Measurements from ENCODE around the gene CACNA1A. TPM values are rescaled to one million over a fixed set of nuclear protein-coding genes. Genes with fewer than 3 reads are reported as not detected.

CACNA1A gene
- total RNA-seq, 2 donors from 2014 or later = 0.34 to 0.37 TPM

- Mint-ChIP-seq H3K9me3 (no peaks in the 10 kb centered on the region), H3K4me1 (ENCODE audit: low read depth) (no peaks in the 10 kb centered on the region), H3K27ac (no peak overlapping the region), H3K36me3 (ENCODE audit: insufficient read depth in 2 of 2) (no peaks in the 10 kb centered on the region), H3K4me3 (no peak overlapping the region), H3K27me3 (ENCODE audit: low read depth) (peaks cover 7% of the 10 kb centered on the region)
- ATAC-seq (replicated peaks in 1 of 2) = no peak
- DNase-seq = no peak
Observed at GRCh38 chr19:13283871-13284270, 222.4 kb downstream of the CACNA1A start.

- H3K27ac Mint-ChIP-seq = no peak overlapping the region
- ATAC-seq (replicated peaks in 1 of 2) (no peak), DNase-seq (no peak)
- H3K36me3 Mint-ChIP-seq (ENCODE audit: insufficient read depth in 2 of 2) = no peaks in the 10 kb centered on the region
- H3K27me3 Mint-ChIP-seq (ENCODE audit: low read depth) = peaks cover 7% of the 10 kb centered on the region
- no peaks in the 10 kb centered on the region for H3K9me3 Mint-ChIP-seq
- H3K4me3 Mint-ChIP-seq = no peak overlapping the region
- H3K4me1 Mint-ChIP-seq (ENCODE audit: low read depth) = peaks cover 9% of the 10 kb centered on the region
Observed at GRCh38 chr19:13282486-13283065, 223.7 kb downstream of the CACNA1A start.

GRCh38 chr19:13281567-13282291, 224.6 kb downstream of the CACNA1A start:
- ATAC-seq (replicated peaks in 1 of 2) = no peak
- no peaks in the 10 kb centered on the region for H3K9me3 Mint-ChIP-seq
- H3K27ac Mint-ChIP-seq = no peak overlapping the region
- H3K4me3 Mint-ChIP-seq = no peak overlapping the region
- H3K4me1 Mint-ChIP-seq (ENCODE audit: low read depth) = peaks cover 12% of the 10 kb centered on the region
- peaks cover 7% of the 10 kb centered on the region for H3K27me3 Mint-ChIP-seq (ENCODE audit: low read depth)
- no peaks in the 10 kb centered on the region for H3K36me3 Mint-ChIP-seq (ENCODE audit: insufficient read depth in 2 of 2)
- no peak for DNase-seq

DNA sequence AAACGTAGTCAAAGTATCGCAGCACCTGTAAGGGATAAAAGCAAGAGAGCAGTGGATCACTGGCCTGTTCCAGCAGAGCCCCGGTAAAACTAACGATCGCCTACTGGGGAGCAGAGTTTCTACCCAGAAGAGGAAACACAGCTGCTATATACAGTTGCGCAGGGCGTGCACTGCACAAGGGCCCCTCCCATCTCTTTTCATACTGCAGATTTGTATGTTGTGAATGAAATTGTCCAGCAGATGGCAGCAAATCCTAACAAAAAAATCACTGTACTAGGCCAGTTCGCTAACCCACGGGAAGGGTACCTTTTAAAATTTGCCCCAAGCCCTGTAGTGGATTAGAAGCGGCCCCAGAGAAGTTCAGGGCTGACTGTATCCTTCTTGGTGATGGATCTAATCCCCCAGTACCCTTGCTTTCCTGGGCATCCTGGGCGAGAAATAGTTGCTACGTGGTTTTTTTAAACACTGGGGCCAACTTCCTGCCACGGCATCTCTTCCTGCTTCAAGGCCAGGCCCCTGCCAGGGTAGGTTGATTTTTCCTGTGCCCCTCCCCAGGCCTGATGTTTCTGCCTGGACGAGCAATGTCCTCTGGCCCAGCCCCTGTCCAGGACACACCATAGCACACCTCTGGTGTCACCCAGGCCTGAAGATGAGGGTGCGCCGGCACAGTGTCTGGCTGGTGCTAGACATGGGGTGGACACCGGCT, 229.0 kb downstream of the CACNA1A start:
- Mint-ChIP-seq H3K27me3 (ENCODE audit: low read depth) (peaks cover 7% of the 10 kb centered on the region), H3K4me1 (ENCODE audit: low read depth) (peaks cover 12% of the 10 kb centered on the region), H3K27ac (peak overlapping the region; percentile 81), H3K4me3 (peak overlapping the region; percentile 58 to 62), H3K9me3 (no peaks in the 10 kb centered on the region), H3K36me3 (ENCODE audit: insufficient read depth in 2 of 2) (no peaks in the 10 kb centered on the region)
- DNase-seq (peak; percentile 65 to 77), ATAC-seq (replicated peaks in 1 of 2) (peak; percentile 87 to 93)

GRCh38 chr19:13275016-13275722, 231.1 kb downstream of the CACNA1A start:
- H3K27ac Mint-ChIP-seq = no peak overlapping the region
- no peaks in the 10 kb centered on the region for H3K27me3 Mint-ChIP-seq (ENCODE audit: low read depth)
- peaks cover 12% of the 10 kb centered on the region for H3K4me1 Mint-ChIP-seq (ENCODE audit: low read depth)
- no peak for DNase-seq
- no peak for ATAC-seq (replicated peaks in 1 of 2)
- no peaks in the 10 kb centered on the region for H3K9me3 Mint-ChIP-seq
- no peak overlapping the region for H3K4me3 Mint-ChIP-seq
- no peaks in the 10 kb centered on the region for H3K36me3 Mint-ChIP-seq (ENCODE audit: insufficient read depth in 2 of 2)

DNA sequence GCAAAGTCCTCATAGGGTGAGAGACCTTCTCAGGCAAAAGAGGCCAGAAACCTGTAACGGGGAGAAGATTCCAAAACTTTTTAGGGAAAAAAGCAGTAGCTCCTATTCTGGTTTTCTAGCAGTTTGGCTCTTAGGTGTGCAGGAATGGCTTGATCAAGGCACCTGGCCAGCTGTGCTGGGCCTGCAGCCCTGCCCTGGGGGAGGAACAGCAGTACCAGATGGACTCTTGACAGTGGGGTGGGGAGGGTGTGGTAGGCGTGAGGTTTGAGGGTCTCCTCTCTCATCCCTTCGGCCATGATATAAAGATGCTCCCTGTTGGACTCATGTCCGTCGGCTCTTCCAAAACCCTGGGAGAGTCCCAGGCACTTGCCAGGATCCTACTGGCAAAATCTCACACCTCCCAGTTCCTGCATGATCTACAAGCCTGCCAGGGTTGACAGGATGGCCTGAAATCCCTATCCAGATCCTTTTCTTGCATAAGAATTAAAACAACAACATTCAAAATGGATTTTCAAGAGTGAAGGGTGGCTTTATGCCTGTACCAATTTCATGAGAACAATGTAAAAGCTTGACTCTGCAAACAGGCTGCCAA, 235.7 kb downstream of the CACNA1A start:
- no peaks in the 10 kb centered on the region for H3K9me3 Mint-ChIP-seq
- no peak overlapping the region for H3K27ac Mint-ChIP-seq
- ATAC-seq (replicated peaks in 1 of 2) (no peak), DNase-seq (no peak)
- no peak overlapping the region for H3K4me3 Mint-ChIP-seq
- no peaks in the 10 kb centered on the region for H3K36me3 Mint-ChIP-seq (ENCODE audit: insufficient read depth in 2 of 2)
- H3K27me3 Mint-ChIP-seq (ENCODE audit: low read depth) = no peaks in the 10 kb centered on the region
- no peaks in the 10 kb centered on the region for H3K4me1 Mint-ChIP-seq (ENCODE audit: low read depth)

DNA sequence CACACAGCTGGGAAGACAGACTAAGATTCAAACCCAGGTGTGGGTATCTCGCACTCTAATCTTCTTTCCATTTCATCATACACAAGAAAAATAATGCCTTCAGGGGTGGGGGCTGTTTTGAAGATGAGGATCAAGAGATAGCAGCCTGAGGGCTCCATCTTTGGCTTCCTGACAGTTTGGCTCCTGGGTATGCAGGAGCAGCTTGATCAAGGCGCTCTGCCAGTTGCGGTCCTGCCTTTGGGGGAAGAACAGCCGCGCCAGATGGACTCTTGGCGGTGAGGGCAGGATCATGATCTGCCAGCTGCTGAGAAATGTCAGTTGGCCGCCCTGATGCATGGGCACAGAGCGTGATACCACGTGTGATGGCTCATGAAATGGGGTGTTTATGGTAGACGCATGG, 236.9 kb downstream of the CACNA1A start:
- no peaks in the 10 kb centered on the region for H3K9me3 Mint-ChIP-seq
- DNase-seq (no peak), ATAC-seq (replicated peaks in 1 of 2) (no peak)
- H3K27ac Mint-ChIP-seq = no peak overlapping the region
- no peaks in the 10 kb centered on the region for H3K4me1 Mint-ChIP-seq (ENCODE audit: low read depth)
- no peaks in the 10 kb centered on the region for H3K36me3 Mint-ChIP-seq (ENCODE audit: insufficient read depth in 2 of 2)
- H3K4me3 Mint-ChIP-seq = no peak overlapping the region
- peaks cover 6% of the 10 kb centered on the region for H3K27me3 Mint-ChIP-seq (ENCODE audit: low read depth)

DNA sequence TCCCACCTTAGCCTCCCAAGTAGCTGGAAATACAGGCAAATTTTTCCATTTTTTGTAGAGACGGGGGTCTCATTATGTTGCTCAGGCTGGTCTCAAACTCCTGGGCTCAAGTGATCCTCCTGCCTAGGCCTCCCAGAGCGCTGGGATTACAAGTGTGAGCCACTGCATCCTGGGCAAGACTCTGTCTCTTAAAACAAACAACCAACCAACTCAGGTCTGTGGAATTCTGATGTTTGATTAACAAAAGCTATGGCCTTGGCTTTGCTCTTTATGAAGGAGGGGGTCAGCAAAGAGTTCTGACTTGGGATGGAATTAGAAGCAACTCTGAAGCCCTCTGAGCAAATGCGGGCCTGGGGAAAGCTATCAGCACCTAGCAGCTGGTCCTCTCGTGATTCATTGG, 238.4 kb downstream of the CACNA1A start:
- ATAC-seq (replicated peaks in 1 of 2) (no peak), DNase-seq (no peak)
- H3K27ac Mint-ChIP-seq = no peak overlapping the region
- H3K4me3 Mint-ChIP-seq = no peak overlapping the region
- no peaks in the 10 kb centered on the region for H3K36me3 Mint-ChIP-seq (ENCODE audit: insufficient read depth in 2 of 2)
- H3K9me3 Mint-ChIP-seq = no peaks in the 10 kb centered on the region
- peaks cover 10% of the 10 kb centered on the region for H3K27me3 Mint-ChIP-seq (ENCODE audit: low read depth)
- no peaks in the 10 kb centered on the region for H3K4me1 Mint-ChIP-seq (ENCODE audit: low read depth)

GRCh38 chr19:13267131-13267530, 239.1 kb downstream of the CACNA1A start:
- H3K9me3 Mint-ChIP-seq = no peaks in the 10 kb centered on the region
- no peak overlapping the region for H3K27ac Mint-ChIP-seq
- H3K4me3 Mint-ChIP-seq = no peak overlapping the region
- no peaks in the 10 kb centered on the region for H3K4me1 Mint-ChIP-seq (ENCODE audit: low read depth)
- H3K36me3 Mint-ChIP-seq (ENCODE audit: insufficient read depth in 2 of 2) = no peaks in the 10 kb centered on the region
- peaks cover 14% of the 10 kb centered on the region for H3K27me3 Mint-ChIP-seq (ENCODE audit: low read depth)
- no peak for ATAC-seq (replicated peaks in 1 of 2)
- no peak for DNase-seq

DNA sequence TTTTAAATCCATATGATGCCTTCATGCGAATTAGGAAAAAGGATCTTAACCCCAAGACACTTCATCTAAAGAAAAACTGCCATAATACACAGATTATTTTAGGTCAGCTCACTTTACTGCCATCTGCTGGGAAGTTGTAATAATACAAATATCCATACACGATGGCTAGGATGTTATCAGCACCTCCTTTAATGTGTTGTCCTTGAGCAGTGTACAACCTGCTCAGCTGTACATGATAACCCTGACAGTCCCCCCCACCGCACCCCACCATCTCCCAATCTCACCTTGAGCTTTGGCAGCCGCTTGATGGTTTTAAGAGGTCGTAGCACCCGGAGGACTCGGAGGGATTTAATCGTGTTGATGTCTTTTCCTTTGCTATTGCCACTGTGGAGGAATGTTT, 243.8 kb downstream of the CACNA1A start:
- ATAC-seq (replicated peaks in 1 of 2) (no peak), DNase-seq (no peak)
- Mint-ChIP-seq H3K9me3 (no peaks in the 10 kb centered on the region), H3K27ac (no peak overlapping the region), H3K27me3 (ENCODE audit: low read depth) (peaks cover 25% of the 10 kb centered on the region), H3K4me3 (no peak overlapping the region), H3K36me3 (ENCODE audit: insufficient read depth in 2 of 2) (no peaks in the 10 kb centered on the region), H3K4me1 (ENCODE audit: low read depth) (peaks cover 12% of the 10 kb centered on the region)

DNA sequence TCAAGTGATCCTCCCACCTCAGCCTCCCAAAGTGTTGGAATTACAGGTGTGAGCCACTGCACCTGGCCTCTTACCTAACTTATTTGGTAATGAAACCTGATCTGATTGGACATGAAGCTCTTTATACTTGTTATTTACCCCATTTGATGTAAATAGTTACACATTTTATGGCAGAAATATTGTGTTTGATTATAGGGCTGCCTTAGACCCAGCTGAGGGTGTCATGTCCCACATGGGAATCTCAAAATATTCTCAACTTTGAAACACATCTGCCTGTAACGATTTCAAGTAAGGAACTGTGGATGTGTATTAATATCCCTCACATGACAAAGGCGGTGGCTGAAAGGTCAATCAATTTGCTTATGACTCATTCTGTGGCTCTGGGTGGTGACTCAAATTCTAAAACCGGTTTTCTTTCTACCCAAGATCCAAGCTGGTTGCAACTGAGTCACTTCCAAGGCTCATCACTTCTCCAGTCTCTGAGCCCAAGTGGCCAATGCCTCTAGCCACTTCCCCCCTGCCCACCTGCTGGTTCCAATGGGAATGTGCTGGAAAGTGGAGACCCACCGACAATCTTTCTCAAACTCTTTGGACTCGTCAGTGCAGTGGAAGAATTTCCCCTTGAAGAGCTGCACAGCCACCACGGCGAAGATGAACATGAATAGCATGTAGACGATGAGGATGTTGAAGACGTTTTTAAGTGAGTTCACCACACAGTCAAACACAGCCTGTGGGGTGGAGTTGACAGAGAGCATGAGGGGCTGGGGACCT, 245.2 kb downstream of the CACNA1A start:
- Mint-ChIP-seq H3K27ac (no peak overlapping the region), H3K4me3 (peak overlapping the region; percentile 29 to 48), H3K27me3 (ENCODE audit: low read depth) (peaks cover 33% of the 10 kb centered on the region), H3K4me1 (ENCODE audit: low read depth) (peaks cover 12% of the 10 kb centered on the region), H3K36me3 (ENCODE audit: insufficient read depth in 2 of 2) (no peaks in the 10 kb centered on the region), H3K9me3 (no peaks in the 10 kb centered on the region)
- ATAC-seq (replicated peaks in 1 of 2) (peak; percentile 93 to 98), DNase-seq (peak; percentile 49 to 56)

DNA sequence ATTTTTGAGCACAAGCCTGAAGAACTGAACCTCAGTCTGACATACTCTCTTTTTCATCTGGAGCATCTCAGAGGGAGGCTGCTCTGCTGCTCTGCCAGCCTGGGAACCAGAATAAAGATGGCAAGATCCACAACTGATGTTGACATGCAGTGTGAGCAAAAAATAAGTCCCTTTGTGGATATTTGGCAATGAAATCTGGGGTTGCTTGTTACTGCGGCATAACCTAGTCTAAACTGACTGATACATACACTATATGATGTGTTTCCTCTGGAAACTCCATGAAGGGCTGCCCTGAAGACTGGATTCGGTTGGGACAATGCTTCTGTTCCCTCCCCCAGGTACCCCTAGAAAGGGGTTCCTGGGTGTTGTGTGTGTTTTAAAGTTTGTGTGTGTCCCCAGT, 249.4 kb downstream of the CACNA1A start:
- Mint-ChIP-seq H3K36me3 (ENCODE audit: insufficient read depth in 2 of 2) (no peaks in the 10 kb centered on the region), H3K27me3 (ENCODE audit: low read depth) (peaks cover 37% of the 10 kb centered on the region), H3K4me3 (no peak overlapping the region), H3K4me1 (ENCODE audit: low read depth) (peaks cover 12% of the 10 kb centered on the region), H3K9me3 (no peaks in the 10 kb centered on the region), H3K27ac (no peak overlapping the region)
- DNase-seq = no peak
- ATAC-seq (replicated peaks in 1 of 2) = no peak
